GM19395 (cell line): ENCODE measurements around the gene OLFML1.
A peak's percentile ranks its signal among the peaks of the same experiment; 100 is the strongest.

ENCODE experiments used
- ATAC-seq: cut with Tn5 transposase; IDR thresholded peaks from one replicate; pipeline ENCODE4 v1.9.1; 2021; ENCODE audit warnings: mild to moderate bottlenecking, moderate library complexity; ENCODE audit not compliant: unreplicated experiment

The OLFML1 gene

DNA sequence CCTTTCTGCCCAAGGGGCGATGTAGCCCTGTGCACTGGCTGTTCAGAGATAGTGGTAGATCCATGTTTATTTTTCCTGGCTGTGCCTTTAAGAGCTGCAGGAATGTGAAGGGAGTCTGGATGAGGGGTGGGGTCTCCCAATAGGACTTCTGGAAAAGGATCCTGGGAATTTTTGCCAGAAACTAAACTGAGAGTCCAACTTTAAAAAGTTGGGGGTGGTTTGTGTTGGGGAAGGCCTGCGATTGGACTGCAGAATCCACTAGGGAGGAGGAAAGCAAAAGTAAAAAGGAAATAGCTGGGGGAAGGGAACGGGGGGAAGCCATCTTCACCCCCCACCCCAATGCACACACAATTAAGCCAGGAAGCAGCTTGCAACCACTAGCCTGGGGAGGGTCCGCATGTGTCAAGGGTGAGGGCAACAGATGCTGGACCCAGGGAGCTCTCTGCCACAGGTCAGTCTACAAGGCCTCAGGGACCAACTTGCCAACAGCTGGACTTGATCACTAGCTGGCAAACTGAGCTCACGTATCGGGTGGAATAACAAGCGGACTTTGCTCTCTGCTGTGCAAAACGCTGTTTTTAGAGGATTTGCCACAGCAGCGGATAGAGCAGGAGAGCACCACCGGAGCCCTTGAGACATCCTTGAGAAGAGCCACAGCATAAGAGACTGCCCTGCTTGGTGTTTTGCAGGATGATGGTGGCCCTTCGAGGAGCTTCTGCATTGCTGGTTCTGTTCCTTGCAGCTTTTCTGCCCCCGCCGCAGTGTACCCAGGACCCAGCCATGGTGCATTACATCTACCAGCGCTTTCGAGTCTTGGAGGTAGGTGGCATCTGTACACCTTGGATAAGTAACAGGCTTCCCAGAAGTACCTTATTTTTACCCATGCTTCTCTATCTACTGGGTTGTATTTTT is at the start of gene OLFML1:
Gene OLFML1 (plus strand): TSS at position 321 of the 912 bp plus-strand sequence. CDS start 370 bp downstream, at position 691.
- no peak for ATAC-seq

DNA sequence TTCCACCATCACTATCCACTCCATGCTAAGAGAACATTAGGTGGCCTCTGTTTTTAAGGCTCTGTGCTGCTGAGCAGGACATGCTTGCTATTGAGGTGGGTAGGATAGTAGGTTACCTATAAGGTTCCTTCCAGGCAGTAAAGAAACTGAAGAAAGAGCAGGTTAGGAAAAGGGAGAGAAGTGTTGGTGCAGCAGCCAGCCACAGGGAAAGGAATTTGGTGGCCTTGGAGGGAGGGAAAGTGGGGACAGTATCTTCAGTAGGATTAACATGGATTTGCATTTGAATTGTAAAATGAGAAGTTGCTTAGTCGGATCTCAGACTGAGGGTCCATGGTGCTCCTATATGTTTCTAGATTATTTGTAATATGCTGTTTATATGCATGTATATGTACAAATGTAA is 49.2 kb upstream of the OLFML1 start:
- ATAC-seq, result no peak

DNA sequence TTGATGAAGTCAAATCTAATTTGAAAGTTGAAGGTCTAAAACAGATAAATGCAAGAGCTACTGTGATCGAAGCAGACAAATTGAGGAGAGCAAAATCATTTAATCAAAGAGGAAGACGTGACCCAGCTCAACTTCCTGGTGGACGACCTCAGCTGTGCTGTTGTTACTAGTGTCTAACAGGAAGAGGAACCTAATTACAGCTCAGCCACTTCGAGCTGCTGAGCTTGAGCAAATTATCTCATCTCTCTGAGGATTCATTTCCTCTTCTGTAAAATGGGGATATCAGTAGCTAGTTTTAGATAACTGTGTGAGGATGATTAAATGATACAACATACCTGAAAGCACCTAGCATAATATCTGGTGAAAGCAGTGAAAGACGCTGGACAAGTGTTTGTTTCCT is 48.6 kb upstream of the OLFML1 start:
- peak; percentile 90 for ATAC-seq

- ATAC-seq, result no peak
Measured at GRCh38 chr11:7437696-7438095, 47.6 kb upstream of the OLFML1 start.

- ATAC-seq, result no peak
Measured at GRCh38 chr11:7439746-7440320, 45.5 kb upstream of the OLFML1 start.

DNA sequence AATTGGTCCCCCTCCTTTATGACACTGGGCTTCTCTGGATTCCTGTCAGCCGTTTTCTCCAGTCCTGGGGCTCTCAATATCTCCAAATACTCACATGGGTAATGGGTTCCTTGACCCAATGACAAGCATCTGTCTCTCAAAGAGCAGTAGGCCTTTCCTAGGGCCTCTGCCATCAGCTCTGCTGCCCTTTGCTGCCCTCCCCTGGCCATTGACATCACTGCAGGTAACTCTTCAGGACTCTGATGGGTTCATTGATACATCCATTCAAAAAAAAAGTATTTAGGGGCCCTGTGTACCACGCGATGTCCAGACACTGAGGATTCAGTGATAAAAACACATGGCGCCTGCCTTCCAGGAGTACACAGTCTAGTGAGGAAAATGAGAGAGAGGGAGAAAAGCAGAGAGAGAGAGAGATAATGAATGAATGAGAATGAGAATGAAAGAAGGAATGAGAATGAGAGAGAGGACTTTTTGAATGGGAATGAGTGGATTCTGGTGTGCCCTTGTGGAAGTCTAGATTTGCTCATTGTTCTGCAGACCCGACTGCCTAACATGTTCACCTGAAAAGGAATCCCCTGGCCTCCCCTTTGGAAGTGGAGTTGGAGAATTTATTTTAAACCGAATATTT is 42.6 kb upstream of the OLFML1 start:
- ATAC-seq, result peak; percentile 97

DNA sequence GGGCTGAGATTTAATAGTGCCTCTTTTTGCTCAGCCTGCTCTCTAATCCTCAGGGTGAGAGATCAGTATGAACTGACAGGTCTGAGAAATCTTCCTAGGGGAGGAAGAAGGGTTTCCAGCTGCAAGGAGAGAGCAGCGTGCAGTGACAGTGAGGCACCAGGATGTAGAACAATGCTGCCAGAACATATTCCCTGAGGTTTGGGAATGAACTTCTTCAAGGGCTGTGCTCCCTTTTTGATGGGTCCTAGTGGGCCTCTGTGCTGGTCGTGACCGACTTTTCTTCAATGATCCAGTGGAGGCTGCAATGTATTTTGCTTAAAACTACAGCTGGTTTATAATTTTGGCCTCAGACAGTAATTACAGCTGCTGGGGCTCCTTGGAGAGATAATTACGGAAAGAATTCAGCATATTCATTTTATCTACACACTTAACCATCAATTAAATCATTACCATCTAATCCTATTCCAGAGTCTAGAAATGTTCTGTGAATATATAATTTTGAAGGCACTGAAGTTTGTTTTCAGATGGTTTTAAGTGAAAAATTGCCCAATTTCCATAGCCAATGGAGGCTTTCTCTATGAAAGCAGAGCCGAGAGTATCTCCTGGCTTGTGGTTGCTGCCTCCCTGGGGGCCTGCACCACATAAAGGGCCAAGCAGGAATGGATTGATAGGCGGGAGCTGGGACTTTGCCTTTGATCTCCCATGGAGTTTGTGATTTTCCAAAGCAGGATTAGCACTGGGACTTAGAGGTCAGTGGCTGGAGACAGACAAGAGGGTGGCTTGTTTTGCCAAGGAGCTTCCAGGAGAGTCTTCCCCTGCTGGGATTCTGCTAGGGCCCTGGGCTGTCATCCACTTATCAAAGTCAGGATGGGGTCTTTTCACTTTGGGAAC is 41.0 kb upstream of the OLFML1 start:
- ATAC-seq, result no peak

- ATAC-seq, result no peak
Measured at GRCh38 chr11:7445564-7445963, 39.7 kb upstream of the OLFML1 start.

DNA sequence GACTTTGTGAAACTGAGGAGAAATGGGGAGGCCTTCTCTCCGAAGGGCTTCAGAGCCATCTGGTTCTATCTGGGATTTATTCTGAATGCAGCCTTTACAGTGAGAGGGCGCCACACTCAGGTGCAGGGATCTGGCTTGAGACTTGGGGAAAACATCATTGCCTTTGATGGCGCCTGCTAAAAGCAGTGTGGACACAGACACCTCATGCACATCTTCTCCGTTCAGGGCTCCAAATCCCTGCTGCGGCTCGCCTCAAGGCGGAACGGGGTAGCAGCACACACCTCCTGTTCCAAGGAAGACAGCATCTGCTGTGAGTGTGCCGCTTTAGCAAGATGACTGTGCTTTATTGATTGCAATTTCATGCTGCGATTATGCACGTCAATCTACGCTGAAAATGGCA is 37.1 kb upstream of the OLFML1 start:
- no peak for ATAC-seq

- no peak for ATAC-seq
Measured at GRCh38 chr11:7449211-7449840, 36.0 kb upstream of the OLFML1 start.

DNA sequence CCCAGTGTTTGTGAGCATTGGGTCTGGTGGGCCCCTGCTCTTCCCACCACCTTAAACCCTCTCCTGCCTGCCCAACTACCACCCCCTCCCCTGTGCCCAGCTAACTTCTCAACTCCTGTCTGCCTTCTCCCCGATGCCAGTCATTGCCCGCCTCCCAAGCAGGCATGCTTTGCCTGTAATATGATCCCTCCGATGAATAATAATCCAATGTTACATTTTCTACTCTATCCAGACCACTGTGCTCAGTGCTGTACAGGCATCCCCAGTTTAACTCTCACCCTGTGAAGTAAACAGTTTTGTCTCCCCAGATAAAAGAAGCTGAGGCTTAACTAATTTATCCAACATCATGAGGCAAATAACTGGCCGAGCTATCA is 35.5 kb upstream of the OLFML1 start:
- ATAC-seq, result no peak

- no peak for ATAC-seq
Measured at GRCh38 chr11:7450836-7451235, 34.5 kb upstream of the OLFML1 start.

DNA sequence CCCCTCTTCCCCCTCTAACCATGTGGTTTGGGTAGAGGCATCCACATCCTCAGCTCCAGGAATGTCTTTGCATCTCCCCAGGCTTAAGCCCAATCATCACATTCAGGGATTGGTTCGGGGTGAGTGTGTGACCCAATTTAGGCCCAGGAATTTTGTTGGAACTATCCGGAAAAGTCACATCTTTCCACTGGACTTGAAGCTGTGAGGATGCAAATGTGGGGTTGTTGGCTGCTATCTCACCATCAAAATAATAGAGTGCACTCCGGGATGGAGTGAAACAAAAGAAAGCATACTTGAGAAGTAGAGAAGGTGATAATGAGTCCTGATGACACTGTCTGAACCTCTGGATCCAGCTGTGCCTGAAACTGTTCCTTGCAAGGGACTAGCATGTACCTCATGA is 33.8 kb upstream of the OLFML1 start:
- ATAC-seq, result no peak

- no peak for ATAC-seq
Measured at GRCh38 chr11:7451952-7452494, 33.3 kb upstream of the OLFML1 start.

DNA sequence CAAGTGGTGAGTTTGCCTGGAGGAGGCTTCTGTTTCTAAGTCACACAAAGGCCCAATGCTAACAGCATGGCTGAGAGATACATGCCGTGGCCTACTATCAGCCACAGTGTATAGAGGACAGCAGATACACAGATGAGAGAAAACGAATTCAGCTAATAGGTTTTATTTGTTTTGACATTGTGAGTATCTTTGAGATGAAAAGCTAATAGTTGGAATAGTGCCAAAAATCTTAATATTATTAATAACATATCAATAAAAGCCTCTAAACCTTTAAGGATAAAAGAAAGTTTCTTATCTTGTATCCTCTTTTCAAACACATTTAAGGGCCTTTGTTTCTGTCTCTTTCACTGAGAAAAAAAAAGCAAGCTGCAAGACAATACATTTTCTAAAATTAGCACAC is 30.5 kb upstream of the OLFML1 start:
- ATAC-seq, result no peak

DNA sequence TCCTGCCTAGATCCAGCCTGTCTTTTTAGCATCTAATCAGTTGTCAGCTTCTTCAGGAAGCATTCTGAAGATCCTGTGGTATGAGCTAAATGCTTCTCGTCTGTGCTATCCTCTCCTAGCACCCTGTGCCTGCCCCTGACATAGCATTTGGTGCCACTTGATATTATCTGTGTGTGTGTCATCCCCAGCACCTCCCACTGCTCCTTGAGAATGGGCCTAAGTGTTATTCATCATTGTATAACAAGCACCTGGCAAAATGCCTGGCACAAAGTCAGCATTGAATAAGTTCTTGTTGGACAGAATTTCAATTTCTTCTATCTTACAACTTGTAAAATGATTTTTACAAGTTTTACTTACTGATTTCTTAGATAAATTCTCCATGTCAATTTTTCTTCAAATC is 28.1 kb upstream of the OLFML1 start:
- no peak for ATAC-seq

DNA sequence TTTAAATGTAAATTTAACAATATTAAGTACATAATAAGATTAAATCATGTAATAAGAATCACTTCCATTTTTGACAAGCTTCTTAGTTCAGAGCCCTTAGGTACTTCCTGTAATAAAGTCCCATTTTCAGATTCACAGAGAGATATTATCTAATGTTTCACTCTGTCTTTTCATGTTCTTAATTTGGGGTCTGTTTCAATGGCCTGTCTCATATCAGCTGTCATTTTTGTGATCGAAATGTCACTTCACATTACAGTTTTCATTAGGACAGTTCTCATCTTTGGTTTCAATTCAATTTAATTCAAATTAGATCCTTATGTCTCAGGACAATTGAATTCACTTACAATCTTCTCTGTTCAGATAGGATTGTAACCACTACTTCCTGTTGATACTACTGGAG is 22.6 kb upstream of the OLFML1 start:
- no peak for ATAC-seq

DNA sequence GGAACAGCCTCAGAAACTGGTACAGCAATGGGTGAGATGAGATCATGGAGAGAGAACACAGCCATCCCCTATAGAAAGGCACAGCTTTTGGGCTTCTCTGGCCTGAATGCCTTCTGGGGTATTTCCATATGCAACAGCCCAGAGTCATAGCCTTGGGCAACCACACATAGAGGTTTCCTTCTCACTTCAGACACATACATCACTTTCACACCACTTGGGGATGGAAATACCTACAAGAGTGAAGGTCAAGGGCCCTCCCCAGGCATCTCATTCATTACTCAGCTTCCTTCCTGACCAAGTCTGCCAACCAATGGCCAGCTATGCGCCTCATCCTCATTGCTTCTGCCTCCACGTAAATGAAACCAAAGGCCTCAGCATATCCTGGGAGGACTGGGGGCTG is 17.7 kb upstream of the OLFML1 start:
- ATAC-seq, result peak; percentile 64

DNA sequence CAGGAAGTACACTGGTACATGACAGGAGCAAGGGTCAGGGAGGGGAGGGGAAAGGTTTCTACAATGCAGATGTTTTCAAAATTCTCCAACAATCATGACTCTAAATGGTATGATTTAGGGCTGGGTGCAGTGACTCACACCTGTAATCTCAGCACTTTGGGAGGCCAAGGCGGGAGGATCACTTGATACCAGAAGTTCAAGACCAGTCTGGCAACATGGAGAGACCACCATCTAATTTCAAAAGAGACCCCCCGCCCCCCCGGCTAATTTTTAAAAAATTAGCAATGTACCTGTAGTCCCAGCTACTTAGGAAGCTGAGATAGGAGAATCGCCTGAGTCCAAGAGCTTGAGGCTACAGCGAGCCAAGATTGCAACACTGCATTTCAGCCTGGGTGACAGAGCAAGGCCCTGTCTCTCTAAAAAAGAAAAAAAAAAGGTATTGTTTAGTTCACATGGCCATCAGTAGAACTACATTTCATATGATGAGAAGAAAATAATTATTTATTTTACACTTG is 15.9 kb upstream of the OLFML1 start:
- ATAC-seq, result no peak

DNA sequence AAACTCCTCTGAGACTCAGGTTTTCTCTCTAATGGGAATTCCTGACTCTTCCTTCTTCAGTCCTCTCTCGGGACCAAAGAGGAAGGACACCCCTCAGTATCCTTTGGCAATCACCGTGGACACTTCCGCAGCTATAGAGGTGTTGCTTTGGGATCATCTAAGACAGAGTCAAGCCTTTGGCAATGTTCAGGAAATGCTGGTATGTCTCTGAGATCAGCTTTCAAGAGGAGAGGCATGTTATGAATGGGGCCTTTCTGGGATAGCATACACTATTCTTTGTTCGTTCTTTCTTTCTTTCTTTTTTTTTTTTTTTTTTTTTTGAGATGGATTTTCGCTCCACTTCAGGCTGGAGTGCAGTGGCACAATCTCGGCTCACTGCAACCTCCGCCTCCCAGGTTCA is 14.2 kb upstream of the OLFML1 start:
- no peak for ATAC-seq
